Stimulated activated CD4-positive, alpha-beta T cell treated with anti-CD3 and anti-CD28 coated beads, Interleukin-12 subunit alpha, Interleukin-12 subunit beta, amount 100 ng/mL, for 24 hours (primary cell): Measurements from ENCODE around the gene KIAA1671.

Source experiments
- DNase-seq, 2 experiments: peaks; one replicate each; pipeline ENCODE4 v3.0.0-alpha.2; 2020; ENCODE audit warnings: low read depth in 2 of 2

The KIAA1671 gene

DNA sequence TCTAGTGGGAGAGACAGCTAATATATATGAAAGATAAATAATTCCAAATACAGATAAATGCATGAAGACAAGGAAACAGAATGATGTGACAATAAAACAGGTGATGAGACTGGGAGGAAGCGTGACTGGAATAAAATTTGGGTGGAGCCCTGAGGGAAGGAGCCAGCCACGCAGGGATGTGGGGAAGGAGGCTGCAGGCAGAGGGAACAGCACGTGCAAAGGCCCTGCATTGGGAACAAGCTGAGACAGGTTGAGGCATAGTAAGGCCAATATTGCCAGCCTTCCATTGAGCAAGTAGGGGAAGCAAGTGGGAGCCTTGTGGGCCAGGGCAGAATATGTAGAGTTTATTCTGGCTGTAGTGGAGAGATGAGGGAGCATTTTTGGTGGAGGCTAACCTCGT is 139.6 kb downstream of the KIAA1671 start:
- DNase-seq = no peak

DNA sequence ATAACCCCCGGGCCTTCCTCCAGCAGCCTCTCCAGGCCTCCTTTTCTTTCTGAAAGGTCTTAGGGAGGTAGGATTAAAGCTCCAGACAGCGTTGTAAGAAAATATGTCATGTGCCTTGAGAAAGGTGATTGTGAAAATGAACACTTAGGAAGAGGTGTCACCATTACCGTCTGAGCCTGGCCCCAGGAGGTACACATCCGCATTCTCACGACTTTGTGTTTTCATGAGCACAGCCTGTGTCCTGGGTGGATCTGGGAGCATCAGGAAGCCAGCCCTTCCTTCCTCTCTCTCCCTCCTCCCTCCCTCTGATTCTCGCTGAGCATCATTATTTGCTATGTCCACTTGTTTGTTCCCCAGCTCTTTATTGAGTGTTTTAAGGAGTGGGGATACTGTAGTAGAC is 142.1 kb downstream of the KIAA1671 start:
- no peak for DNase-seq

- DNase-seq = no peak
These were observed 143.4 kb downstream of the KIAA1671 start for GRCh38 chr22:25095869-25096268.

DNA sequence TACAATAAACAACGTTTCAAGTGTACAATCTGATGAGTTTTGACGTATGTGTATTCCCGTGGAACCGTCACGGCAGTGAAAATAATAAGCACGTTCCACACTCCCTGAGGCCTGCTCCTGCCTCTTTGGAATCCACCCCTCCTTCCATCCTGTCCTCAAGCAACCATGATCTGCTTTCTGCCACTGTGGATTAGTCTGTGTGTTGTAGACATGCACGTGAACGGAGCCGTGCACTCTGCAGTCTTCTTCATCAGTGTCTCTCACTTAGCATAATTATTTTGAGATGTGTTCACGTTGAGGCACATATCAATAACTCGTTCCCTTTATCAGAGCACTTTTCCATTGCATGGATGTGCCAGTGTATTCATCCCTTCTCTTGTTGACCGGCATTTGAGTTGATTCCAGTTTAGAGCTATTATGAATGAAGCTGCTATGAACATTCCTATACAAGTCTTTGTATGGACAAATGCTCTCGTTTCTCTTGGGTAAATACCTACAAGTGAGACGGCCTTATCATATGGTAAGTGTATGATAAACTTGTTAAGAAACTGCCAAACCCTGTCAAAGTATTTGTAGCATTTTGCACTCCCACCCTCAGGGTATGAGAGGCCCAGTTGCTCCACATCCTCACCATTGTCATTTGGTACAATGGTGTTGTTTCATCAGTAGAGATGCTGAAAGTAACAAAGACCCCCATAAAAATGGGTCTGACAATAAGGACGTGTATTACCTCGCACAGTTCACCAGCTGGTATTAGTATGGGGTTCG is 144.3 kb downstream of the KIAA1671 start:
- no peak for DNase-seq

- no peak for DNase-seq
These were observed 146.0 kb downstream of the KIAA1671 start for GRCh38 chr22:25098445-25099081.

- DNase-seq = no peak
These were observed 146.7 kb downstream of the KIAA1671 start for GRCh38 chr22:25099202-25099601.

GRCh38 chr22:25100402-25100801 is 147.9 kb downstream of the KIAA1671 start:
- DNase-seq = no peak

DNA sequence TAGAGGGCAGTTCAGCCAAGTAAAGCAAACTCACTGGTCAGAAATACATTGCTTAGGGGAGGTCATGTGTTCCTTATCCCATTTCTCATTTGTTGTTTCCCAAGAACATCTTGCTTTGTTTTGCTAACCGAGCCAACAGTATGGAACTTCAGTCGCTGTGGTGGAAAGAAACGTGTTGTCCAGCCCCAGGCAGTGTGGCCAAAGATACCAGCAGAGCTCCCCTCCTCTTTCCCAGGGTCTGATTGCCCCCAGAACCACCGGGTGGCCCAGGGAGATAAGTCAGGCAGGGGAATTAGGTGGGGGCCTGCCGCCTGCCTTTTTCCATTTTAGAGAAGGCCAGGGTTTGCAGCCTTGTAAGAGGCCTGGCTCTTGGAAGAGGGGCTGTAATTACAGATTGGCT is 148.4 kb downstream of the KIAA1671 start:
- no peak for DNase-seq

DNA sequence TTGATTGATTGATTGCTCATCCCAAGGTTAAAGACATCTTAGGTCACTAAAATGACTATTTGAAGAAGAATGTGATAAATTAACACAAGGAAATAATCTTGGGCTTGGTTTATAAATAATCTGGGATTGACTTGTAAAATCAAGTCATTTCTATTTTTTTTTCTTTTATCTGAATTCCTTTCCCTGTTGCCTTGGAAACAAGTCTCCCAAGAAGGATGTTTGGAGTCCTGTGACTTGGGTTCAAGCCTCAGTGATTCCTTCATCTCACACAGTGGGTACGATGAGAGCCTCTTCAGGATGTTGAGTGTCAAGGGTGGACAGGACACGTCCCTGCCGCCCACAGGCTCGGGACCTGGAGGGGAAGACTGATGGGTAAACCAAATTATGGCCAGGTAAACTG is 149.0 kb downstream of the KIAA1671 start:
- no peak for DNase-seq

GRCh38 chr22:25101986-25102385 is 149.5 kb downstream of the KIAA1671 start:
- DNase-seq = no peak

- DNase-seq = no peak
These were observed 150.2 kb downstream of the KIAA1671 start for GRCh38 chr22:25102722-25103121.

DNA sequence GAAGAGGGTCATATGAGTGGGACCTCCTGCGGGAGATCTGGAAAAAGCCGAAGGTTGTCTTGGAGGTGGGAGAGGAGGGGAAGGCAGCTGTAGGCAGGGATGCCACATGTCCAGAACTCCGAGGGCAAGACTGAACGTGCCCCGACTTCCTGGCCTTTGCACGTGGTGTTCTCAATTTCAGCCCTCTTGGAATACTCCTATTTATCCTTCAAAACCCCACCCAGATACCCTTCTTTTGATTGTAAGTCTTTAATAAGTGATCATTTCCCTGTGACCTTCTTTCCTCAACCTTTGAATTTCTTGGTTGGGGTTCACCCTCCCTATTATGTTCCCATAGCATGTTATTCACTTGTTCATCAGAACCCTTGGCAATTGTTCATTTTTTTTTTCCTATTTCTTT is 151.9 kb downstream of the KIAA1671 start:
- no peak for DNase-seq

DNA sequence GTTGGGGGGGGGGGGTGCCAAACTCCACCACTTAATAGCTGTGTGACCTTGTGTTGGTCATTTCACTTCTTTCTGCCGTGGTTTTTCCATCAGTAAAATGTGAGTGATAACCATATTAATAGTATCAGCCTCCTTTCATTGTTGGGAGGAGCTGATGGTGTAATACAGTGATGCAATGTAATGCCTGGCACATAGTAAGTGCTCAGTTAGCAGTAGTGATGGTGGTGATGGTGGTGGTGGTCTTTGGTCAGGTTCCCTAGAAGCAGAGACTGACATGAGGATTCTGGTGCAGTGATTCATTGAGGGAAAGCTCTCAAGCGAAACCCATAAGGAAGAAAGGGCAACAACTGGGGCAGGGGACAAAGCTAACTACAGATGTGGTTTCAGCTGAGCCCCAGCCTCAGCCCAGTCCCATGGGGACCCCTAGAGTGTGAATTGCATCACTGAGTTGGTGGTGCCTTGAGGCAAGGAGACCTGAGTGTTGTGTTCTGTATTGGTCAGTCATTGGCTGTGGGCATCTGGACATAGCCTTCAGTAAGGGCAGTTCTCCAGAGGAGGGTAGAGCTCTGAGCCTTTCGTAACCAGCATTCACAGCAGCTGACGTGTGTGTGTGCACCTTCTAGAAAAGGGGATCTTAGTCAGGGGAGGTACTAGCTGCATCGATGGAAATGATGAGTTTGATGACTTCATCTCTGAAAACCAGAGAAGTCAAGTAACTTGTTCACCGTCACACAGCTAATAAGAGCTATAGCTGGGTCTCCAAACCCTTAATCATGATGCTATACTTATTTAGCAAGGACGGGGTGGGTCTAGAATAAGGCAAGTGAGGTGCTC is 153.5 kb downstream of the KIAA1671 start:
- no peak for DNase-seq

GRCh38 chr22:25109878-25110595 is 157.5 kb downstream of the KIAA1671 start:
- DNase-seq = no peak

DNA sequence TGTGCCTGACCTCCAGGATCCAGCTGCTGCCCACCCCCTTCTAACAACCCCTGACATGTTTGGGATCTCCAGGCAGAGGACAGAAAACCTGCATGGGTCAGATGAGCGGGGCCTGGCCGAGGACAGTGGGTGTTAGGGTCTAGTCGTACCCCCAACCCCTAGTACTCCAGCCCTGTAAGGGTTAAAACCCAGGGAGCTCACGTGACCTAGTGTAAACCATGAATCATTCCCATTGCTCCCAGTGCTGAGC is 158.0 kb downstream of the KIAA1671 start:
- DNase-seq = no peak

- DNase-seq = peak; percentile 17 to 18
These were observed 158.5 kb downstream of the KIAA1671 start for GRCh38 chr22:25110846-25111578.

- no peak for DNase-seq
These were observed 159.3 kb downstream of the KIAA1671 start for GRCh38 chr22:25111579-25112517.

DNA sequence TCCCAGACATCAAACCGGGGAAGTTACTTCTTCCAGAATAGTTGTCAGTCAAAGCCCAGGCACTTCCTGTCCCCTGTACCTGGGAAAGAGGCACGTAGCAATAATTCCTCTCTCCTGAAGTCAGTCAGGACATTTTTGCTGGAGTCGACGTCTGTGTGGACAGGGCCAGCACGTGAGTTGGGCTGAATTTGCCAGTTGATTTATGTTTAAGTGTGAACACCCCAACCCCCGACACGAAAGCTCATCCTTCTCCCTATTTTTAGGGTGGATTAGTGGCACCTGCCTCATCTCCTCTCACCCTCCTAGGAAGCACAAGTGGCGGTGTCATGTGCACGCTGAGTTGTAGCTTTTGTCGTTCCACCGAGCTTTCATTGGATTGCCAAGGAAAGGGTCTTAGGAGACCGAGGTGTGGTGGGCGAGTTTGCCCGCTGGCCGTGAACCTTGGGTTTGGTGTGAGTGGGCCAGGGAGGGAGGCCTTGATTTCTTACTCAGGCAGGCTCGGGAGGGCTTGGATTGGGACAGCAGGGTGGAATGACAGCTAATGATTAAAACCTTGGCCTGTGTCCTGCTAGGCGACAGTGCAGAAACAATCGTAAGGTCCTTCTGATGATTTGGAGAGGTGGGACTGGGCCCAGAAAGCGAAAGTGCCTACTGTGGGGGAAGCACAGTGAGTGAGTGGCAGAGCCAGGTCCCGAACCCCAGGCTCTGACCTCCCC is 160.2 kb downstream of the KIAA1671 start:
- no peak for DNase-seq

DNA sequence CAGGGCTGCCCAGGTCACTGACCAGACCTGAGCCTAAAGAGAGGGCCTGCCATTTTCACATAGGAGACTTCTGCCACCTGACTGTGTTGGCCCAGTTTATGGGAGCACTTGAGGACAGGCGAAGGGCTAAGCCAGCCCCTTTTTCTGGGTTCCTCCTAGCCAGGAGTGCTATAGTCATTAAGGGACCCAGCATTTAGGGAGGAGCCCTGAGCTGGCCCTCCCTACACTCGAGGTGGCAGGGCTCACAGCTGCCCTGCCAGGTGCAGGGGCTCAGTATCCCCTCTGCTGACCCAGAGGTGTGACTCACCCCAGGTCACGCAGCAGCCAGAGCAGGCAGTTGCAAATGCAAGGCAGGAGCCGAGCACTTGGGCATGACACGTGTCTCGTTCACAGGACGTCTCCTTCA is 160.8 kb downstream of the KIAA1671 start:
- no peak for DNase-seq
